Measurements from ENCODE around the gene HPSE.

- TF ChIP-seq CTCF (conservative IDR thresholded peaks at IDR 0.05 in 1 of 2, IDR thresholded peaks at IDR 0.05 in 1 of 2; ENCODE audit: extremely low read depth in 1 of 2, insufficient read depth in 1 of 2, low read depth in 1 of 2, low read length in 2 of 2) (no peak), EZH2 (IDR thresholded peaks at IDR 0.05; ENCODE audit: borderline replicate concordance, low read length) (no peak)
Measured at GRCh38 chr4:83272900-83273299, 61.7 kb downstream of the HPSE start.
